ENCODE data around the gene ADD2.

The ADD2 gene

DNA sequence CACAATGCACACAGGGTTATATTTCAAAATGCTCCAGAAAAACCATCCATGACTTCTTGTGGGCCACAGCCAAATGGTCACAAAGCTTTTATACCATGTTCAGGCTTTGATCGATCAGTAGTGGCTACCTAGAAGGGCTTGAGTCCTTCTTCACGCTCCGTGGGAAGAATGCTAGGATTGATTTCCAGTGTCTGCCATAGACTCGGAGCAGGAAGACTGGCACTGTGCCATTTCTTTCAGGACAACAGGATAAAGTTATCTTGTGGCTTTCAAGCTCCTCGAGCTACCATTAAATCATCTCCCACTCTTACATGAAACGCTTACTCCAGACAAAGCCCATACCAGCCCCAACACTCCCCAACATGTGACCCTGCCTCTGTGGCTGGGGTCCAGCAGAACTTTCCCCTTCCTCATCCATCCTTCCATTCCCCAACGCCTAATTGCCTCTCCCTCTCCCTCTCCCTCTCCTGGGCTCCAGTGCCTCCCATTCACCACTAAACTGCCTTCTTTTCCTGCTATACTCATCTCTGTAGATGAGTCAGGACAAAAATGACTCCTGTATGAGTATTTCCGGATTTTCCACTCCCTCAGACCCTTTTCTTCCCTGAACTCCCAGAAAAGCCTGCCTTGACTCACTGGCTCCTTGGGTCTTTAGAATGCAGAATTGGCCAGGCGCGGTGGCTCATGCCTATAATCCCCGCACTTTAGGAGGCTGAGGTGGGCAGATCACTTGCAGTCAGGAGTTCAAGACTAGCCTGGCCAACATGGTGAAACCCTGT lies 40.9 kb downstream of the ADD2 start:
- no peak for DNase-seq (ENCODE audit: low read depth in 1 of 2, low spot score in 1 of 2)

DNA sequence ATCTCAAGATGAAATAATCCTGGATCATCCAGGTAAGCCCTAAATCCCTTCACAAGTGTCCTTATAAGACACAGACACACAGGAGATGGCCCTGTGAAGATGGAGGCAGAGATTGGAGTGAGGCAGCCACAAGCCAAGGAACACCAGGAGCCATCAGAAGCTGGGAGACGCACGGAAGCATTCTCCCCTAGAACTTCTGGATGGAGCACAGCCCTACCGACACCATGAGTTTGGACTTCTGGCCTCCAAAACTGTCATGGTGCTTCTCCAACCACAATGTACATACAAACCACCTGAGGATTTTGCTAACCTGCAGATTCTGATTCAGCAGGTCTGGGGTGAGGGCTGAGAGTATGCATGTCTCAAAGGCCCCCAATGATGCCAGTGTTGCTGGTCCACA lies 42.5 kb downstream of the ADD2 start:
- DNase-seq (ENCODE audit: low read depth in 1 of 2, low spot score in 1 of 2) = no peak

GRCh38 chr2:70724366-70724765 lies 43.6 kb downstream of the ADD2 start:
- DNase-seq (ENCODE audit: low read depth in 1 of 2, low spot score in 1 of 2) = no peak

- DNase-seq (ENCODE audit: low read depth in 1 of 2, low spot score in 1 of 2) = no peak
Measured at GRCh38 chr2:70723286-70723885, 44.6 kb downstream of the ADD2 start.

- no peak for DNase-seq (ENCODE audit: low read depth in 1 of 2, low spot score in 1 of 2)
Measured at GRCh38 chr2:70720124-70720523, 47.9 kb downstream of the ADD2 start.

GRCh38 chr2:70719231-70719630 lies 48.8 kb downstream of the ADD2 start:
- DNase-seq (ENCODE audit: low read depth in 1 of 2, low spot score in 1 of 2) = no peak

- DNase-seq (ENCODE audit: low read depth in 1 of 2, low spot score in 1 of 2) = no peak
Measured at GRCh38 chr2:70718736-70719135, 49.3 kb downstream of the ADD2 start.

GRCh38 chr2:70718241-70718640 lies 49.8 kb downstream of the ADD2 start:
- no peak for DNase-seq (ENCODE audit: low read depth in 1 of 2, low spot score in 1 of 2)

DNA sequence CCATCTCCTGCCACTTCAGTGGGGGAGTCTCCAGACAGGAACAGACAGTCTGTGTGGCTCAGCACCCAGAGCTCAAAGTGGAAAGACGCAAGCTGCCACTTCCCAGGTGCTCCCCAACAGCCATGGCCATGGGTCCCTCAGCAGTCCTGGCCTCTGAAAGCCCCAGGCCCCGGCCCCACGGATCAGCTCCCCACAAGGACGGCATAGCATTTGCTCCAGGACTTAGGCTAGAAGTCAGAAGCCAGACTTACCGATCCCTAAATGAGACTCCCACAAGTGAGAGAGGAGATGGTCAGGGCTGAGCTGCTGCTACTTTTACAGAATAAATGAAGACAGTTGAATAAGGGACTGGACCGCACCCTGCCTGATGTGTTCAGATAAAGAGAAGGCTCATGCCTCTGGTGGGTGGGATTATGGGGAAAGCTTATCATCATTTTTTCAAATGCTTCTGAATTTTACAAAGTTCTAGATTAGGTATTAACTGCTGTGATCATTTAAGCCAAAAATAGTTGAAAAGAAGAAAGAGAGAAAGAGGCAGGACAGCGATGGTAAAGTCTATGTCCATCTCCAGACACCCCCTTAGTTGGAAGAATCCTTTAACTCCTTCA lies 50.5 kb downstream of the ADD2 start:
- no peak for DNase-seq (ENCODE audit: low read depth in 1 of 2, low spot score in 1 of 2)

DNA sequence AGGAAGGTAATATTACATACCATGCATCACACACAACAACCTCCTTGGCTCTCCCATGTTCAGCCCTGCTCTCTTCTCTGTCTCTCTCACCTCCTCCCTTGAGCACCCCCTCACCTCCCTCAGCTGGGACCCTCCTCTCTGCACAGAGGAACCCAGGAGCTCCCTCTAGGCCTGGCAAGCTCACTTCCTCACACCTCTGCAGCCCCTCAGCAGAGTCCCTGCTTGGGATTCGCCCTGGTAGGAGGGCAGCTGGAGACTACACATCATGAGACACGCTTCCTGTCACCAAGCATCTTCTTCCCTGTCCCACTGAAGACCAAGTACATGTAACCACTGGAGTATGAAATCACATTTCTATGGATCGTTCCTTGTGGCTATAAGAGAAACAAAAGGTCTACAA lies 51.0 kb downstream of the ADD2 start:
- no peak for DNase-seq (ENCODE audit: low read depth in 1 of 2, low spot score in 1 of 2)

DNA sequence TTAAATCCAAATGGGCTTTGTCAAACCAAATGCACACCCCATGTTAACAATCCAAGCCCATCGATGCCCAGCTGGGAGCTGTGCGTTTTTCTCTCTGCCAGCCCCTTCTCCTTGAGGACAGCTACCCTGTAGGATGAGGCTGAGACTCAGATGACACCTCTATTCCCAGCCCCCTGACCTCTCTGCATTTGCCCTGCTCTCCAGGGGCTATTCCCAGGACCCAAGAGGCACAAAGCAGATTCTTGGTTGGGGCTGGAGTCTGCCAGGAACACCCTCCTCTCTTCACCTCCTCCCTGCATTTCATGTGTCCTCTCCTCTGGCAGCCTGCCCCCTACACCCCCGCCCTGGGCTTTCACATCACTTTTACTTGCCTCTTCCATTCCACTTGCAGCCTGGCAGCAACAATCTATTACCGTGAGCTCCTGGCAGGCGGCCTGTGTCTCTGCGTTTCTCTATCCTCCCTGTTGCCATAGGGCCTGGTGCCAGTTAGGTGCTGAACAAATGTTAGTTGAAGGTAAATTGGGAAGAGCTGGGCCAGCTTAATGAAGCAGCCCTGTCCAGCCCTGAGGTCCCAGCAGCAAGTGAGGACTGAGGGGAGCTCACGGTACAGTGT lies 51.8 kb downstream of the ADD2 start:
- no peak for DNase-seq (ENCODE audit: low read depth in 1 of 2, low spot score in 1 of 2)

DNA sequence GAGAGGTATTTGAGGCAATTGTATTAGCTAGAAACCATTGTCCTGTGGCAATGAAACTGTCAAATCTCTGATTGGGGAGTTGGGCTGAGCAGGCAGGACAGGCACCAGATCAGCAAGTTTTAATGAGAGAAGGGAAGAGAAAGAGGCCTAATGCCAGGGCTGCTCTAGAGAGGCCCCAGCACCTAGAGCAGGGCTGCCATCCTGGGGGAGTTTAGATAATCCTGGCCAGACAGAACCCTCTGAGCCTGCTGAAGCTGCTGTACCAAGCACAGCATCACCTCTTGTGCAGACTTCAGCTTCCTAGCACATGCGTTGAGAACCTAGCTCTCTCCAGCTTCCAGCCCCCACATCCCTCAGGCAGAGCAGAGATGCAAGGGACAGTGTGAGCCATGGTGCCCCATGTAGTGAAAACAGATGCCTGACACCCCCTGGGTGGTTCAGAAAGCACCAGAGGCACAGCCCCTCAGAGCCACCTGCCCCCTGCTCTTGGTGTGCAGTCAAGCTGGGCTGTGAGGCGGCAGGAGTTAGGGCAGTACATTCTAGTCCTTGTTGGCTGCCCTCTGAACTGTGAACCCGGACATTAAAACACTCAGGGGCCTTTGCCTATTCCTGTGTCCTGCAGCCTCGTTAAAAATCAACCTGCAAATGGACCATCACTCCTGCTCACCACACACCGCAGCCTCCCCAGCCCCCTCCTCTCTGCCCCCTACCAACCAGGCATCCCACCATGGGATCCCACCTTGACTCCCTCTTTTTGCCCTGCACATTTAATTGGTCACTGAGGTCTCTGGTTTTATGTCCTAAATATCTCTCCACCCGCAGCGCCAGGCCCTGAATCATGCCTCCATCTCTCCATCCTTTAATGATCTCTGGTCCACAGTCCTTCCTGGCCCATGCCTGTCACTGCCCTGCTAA lies 52.7 kb downstream of the ADD2 start:
- no peak for DNase-seq (ENCODE audit: low read depth in 1 of 2, low spot score in 1 of 2)

GRCh38 chr2:70714141-70714905 lies 53.7 kb downstream of the ADD2 start:
- DNase-seq (ENCODE audit: low read depth in 1 of 2, low spot score in 1 of 2) = no peak

- no peak for DNase-seq (ENCODE audit: low read depth in 1 of 2, low spot score in 1 of 2)
Measured at GRCh38 chr2:70712916-70713315, 55.1 kb downstream of the ADD2 start.

DNA sequence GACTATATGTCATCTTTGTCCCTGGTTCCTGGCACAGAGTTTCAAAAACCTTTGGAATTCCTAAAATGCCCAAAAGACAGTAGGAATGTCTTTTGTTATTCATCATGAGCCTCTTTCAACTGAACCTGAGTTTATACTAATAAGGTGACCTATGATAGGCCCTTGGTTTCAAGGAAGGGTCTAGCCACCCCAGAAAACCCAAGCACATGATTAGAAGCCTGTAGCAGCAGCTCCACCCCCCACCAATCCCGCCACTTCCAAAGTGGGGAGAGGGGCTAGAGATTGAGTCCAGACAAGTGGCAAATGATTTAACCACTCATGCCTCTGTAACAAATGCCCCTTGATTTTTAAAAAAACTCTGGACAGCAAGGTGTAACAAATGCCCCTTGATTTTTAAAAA lies 56.8 kb downstream of the ADD2 start:
- DNase-seq (ENCODE audit: low read depth in 1 of 2, low spot score in 1 of 2) = no peak

GRCh38 chr2:70710038-70710690 lies 57.8 kb downstream of the ADD2 start:
- DNase-seq (ENCODE audit: low read depth in 1 of 2, low spot score in 1 of 2) = no peak

GRCh38 chr2:70709275-70710037 lies 58.5 kb downstream of the ADD2 start:
- no peak for DNase-seq (ENCODE audit: low read depth in 1 of 2, low spot score in 1 of 2)

DNA sequence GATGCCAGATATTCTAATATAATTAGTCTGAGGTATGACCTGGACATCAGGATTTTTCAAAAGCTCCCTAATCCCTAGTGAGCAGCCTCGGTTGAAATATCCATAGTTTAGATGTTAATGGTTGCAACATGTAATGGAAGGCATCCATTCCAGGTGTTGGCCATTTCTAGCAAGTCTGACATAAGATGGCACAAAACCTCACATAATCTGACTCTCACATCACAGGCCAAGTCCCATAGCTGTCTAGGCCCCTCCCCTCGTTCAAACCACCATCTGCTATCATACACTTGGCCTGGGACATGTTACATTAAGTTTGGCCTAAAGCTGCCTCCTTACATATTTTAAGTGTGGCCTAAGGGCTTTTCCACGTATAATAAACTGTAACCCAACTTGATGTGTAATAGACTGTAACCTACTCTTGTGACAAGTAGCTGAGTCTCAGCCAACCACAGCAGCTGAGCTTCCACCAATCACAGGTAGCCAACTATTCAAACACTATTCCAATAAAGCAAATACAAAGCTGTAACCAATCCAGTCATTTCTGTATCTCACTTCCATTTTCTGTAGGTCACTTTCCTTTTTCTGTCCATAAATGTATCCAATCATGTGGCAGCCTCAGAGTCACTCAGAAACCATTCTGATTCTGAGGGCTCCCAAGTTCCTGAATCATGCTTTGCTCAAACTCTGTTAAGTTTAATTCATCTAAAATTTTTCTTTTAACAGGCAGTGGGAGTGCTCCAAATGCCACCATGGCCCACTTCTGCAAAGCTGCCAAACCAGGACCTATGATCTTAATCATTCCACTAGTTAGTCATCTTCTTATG lies 59.4 kb downstream of the ADD2 start:
- DNase-seq (ENCODE audit: low read depth in 1 of 2, low spot score in 1 of 2) = no peak

Measured in stimulated activated CD4-positive, alpha-beta T cell treated with anti-CD3 and anti-CD28 coated beads, Interleukin-15, amount 100 ng/mL, for 1 hour (primary cell).